ENCODE results near the gene PLXNA3.

DNA sequence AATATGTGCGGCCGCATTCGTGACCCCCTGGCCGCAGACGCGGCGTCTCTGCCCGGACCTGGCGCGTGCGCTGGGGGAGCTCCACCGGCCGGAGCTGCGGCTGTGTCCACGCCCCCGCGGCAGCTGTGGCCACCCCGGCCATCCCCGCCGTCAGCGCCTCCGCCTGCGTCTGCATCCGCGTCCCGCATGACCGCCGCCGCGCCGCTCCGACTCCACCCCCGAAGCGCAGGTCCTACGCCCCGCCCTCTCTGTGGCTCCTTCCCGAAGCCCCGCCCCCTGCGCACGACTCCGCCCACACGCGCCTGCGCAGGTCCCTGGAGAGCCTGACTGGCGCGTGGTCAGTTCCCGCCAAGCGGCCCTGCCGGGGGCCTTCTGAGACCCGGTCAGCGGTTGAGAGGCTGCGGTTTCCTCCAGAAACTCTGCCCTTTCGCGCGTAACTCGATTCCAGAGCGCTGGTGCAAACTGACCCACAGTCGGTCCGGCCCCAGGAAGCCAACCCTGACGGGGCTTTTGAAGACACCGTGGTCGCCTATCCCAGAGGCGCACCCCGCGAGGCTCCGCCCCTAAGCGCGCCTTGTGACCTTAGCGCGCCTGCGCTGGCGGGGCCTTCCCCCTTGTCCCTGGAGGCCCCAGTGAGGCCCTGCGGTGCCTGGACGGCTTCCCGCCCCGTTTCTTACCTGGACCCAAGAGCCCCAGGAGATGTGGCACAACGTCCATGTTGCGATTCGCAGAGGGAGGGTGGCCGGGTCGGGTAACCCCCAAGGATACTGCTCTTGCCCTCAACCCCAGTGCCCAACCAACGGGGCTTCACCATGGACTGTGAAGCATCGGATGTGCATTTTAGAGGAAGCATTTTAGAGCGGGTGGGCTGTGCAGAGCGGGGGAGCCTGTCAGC lies 20.9 kb downstream of the PLXNA3 start, which contains the start of gene LAGE3:
- TF ChIP-seq EZH2 (IDR thresholded peaks at IDR 0.05; ENCODE audit: insufficient read depth, poor library complexity, severe bottlenecking) (no peak), EZH2phosphoT487 (IDR thresholded peaks at IDR 0.05; ENCODE audit: insufficient read depth, low read depth) (no peak)
